Neutrophil (primary cell): ENCODE measurements around the gene NINL.

Experiments
- H3K27ac ChIP-seq: fragments of 200-600 bp; sonication (generic); 2 replicates; pipeline ENCODE4 v1.5.1; 2016; ENCODE audit warnings: mild to moderate bottlenecking, moderate library complexity
- H3K27me3 ChIP-seq: fragments of 200-600 bp; sonication (generic); 2 replicates; pipeline ENCODE4 v1.6.0; 2016; ENCODE audit warnings: mild to moderate bottlenecking
- H3K36me3 ChIP-seq: fragments of 200-600 bp; sonication (generic); 2 replicates; pipeline ENCODE4 v1.5.1; 2017
- H3K4me1 ChIP-seq, 2 experiments: fragments of 200-600 bp in 1 of 2; sonication (generic) in 1 of 2; 1 replicate in 1 of 2; 2 replicates in 1 of 2; pipeline versions ENCODE4 v1.5.1 to v1.6.1; 2013 to 2016; ENCODE audit warnings: low read depth in 1 of 2, low read length in 1 of 2, mild to moderate bottlenecking in 1 of 2, moderate library complexity in 1 of 2; ENCODE audit not compliant: control insufficient read depth in 1 of 2, insufficient read depth in 1 of 2
- H3K4me3 ChIP-seq, 2 experiments: fragments of 200-600 bp in 1 of 2; sonication (generic) in 1 of 2; 1 replicate in 1 of 2; 2 replicates in 1 of 2; pipeline ENCODE4 v1.5.1; 2013 to 2016; ENCODE audit warnings: low read depth in 1 of 2, low read length in 1 of 2, mild to moderate bottlenecking in 1 of 2, moderate library complexity in 1 of 2
- H3K9me3 ChIP-seq: fragments of 200-600 bp; sonication (generic); 2 replicates; pipeline ENCODE4 v1.5.1; 2016
- TF ChIP-seq, protein P1 (sequence below): fragments of 200-600 bp; sonication (generic); IDR thresholded peaks from 2 replicates; pipeline ENCODE4 v1.5.1; 2016; ENCODE audit warnings: antibody characterized with exemption

NINL gene

GRCh38 chr20:25493137-25493536 lies 92.2 kb downstream of the NINL start:
- no peaks in the 10 kb centered on the region for H3K4me1 ChIP-seq
- no peak overlapping the region for H3K27ac ChIP-seq
- H3K36me3 ChIP-seq, result no peaks in the 10 kb centered on the region
- TF ChIP-seq, protein P1, sequence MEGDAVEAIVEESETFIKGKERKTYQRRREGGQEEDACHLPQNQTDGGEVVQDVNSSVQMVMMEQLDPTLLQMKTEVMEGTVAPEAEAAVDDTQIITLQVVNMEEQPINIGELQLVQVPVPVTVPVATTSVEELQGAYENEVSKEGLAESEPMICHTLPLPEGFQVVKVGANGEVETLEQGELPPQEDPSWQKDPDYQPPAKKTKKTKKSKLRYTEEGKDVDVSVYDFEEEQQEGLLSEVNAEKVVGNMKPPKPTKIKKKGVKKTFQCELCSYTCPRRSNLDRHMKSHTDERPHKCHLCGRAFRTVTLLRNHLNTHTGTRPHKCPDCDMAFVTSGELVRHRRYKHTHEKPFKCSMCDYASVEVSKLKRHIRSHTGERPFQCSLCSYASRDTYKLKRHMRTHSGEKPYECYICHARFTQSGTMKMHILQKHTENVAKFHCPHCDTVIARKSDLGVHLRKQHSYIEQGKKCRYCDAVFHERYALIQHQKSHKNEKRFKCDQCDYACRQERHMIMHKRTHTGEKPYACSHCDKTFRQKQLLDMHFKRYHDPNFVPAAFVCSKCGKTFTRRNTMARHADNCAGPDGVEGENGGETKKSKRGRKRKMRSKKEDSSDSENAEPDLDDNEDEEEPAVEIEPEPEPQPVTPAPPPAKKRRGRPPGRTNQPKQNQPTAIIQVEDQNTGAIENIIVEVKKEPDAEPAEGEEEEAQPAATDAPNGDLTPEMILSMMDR, result no peak
- no peak overlapping the region for H3K4me3 ChIP-seq
- H3K27me3 ChIP-seq, result no peaks in the 10 kb centered on the region
- H3K9me3 ChIP-seq, result no peaks in the 10 kb centered on the region

DNA sequence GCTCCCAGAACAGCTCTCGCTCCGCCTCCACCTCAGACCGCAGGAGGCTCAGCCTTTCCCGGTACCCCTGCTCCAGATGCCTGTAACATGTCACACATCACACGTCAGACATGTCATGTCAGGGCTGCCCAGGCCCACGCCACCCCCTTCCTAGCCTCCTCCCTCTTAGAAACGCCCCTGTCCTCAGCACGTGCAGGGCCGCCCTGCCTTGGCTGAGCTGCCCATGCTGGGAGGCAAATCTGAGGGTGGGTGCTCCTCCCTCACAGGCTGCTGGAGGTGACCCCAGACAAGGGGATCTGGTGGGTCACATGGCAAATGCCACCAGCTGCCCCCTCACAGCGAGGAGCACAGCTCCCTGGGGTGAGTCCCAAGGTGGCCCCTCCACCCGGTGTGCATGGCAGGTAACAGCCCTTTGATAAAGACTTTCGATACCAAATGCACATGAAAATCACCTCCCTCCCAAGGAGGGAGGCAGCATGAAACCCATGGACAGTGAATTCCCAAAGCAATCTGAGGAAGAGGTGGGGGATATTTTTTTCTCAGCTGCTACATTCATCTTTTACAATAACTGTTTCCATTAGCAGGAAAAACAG lies 93.8 kb downstream of the NINL start:
- H3K36me3 ChIP-seq, result no peaks in the 10 kb centered on the region
- TF ChIP-seq, protein P1, result no peak

DNA sequence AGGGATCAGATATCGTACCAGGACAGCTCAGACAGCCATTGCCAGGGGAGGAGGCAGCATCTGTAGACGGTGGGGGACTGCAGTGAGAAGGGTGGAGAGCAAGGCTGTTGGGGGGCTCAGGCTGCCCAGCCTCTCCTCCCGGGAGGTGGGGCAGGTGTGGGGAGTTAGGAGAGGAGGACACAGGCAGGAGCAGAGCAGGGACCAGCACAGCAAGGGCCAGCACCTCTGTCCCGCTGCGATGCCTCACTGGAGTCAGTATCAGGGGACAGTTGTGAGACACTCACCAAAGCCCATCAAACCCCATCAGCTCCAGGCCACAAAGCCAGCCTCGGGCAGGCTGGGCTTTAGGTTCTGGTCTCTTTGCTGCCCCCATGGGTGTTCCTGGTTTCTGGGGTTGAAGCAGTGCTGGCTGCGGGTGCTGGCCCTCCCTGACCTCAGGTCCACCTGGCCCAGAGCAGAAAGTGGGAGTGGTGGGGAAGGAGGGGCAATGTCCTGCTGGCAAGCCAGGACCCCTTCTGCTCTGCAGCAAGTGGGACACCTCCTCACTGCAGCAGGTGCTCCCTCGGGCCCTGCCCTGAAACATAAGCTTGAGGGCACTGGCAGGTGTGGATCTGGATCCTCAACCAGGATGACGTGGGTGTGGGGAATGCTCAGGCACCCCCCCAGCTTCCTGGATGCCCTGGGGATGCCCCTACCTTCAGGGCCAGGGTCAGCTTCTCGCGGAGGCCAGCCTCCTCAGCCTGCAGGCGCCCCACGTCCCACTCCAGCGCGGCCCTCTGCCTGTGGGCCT lies 94.5 kb downstream of the NINL start:
- Histone ChIP-seq H3K4me1 (no peaks in the 10 kb centered on the region), H3K4me3 (no peak overlapping the region), H3K36me3 (no peaks in the 10 kb centered on the region), H3K9me3 (no peaks in the 10 kb centered on the region), H3K27me3 (peaks cover 15% of the 10 kb centered on the region), H3K27ac (no peak overlapping the region)
- TF ChIP-seq, protein P1, result no peak

More for the DNA sequence above, 93.8 kb downstream of the NINL start:
- Histone ChIP-seq H3K9me3 (no peaks in the 10 kb centered on the region), H3K4me1 (no peaks in the 10 kb centered on the region), H3K27me3 (peaks cover 8% of the 10 kb centered on the region), H3K4me3 (no peak overlapping the region), H3K27ac (no peak overlapping the region)

DNA sequence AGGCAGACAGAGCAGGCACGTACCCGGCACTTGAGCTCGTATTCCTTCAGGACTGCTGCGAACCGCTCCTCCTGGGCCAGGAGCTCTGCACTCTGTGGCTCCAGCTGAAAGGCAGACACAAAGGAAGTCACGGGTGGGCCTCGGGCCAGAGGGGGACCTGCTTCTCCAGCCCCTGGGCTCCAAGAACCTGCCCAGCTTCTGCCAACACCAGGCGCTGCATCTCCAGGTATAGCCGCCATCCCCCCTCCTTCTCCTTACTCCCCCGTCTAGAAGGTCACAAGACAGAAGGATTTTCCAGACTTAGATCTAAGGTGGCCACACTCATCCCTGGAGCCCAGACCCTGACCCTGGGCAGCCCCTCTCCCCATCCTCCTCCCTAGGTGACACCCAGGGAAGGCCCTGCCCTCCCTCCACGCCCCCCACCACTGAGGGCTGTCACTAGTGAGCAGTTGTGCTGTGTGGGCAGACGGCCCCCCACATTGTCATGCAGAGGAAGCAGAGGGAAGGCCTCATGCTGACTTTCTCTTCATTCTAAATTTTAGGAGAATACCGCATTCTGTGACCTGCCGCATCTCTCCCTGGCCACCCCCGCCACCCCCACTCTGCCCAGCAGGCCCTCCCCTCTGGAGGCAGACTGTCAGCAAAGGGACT lies 96.0 kb downstream of the NINL start:
- TF ChIP-seq, protein P1, result no peak
- Histone ChIP-seq H3K4me1 (no peaks in the 10 kb centered on the region), H3K27ac (no peak overlapping the region), H3K9me3 (no peaks in the 10 kb centered on the region), H3K36me3 (no peaks in the 10 kb centered on the region), H3K27me3 (peaks cover 30% of the 10 kb centered on the region), H3K4me3 (no peak overlapping the region)

GRCh38 chr20:25487975-25488374 lies 97.4 kb downstream of the NINL start:
- Histone ChIP-seq H3K9me3 (no peaks in the 10 kb centered on the region), H3K27me3 (peaks cover 33% of the 10 kb centered on the region)
- TF ChIP-seq, protein P1, result no peak

More at GRCh38 chr20:25487975-25488374, 97.4 kb downstream of the NINL start:
- H3K4me1 ChIP-seq, result no peaks in the 10 kb centered on the region
- H3K36me3 ChIP-seq, result no peaks in the 10 kb centered on the region
- H3K4me3 ChIP-seq, result no peak overlapping the region
- H3K27ac ChIP-seq, result no peak overlapping the region
